Measurements from ENCODE around the gene FRMD4A. TPM values are rescaled to one million over a fixed set of nuclear protein-coding genes. Genes with fewer than 3 reads are reported as not detected.
"Not testable (repeated sequence)": the region's sequence is repeated elsewhere in the genome, so short reads cannot be mapped to it uniquely, and the experiment has no call there.

Gene FRMD4A
- polyA plus RNA-seq, 4 donors = 73.7 to 101 (median 85.3) TPM

GRCh38 chr10:14116837-14117236 lies 213.9 kb downstream of the FRMD4A start:
- no peak for DNase-seq (ENCODE audit: low read depth in 4 of 4, low spot score in 2 of 4)

DNA sequence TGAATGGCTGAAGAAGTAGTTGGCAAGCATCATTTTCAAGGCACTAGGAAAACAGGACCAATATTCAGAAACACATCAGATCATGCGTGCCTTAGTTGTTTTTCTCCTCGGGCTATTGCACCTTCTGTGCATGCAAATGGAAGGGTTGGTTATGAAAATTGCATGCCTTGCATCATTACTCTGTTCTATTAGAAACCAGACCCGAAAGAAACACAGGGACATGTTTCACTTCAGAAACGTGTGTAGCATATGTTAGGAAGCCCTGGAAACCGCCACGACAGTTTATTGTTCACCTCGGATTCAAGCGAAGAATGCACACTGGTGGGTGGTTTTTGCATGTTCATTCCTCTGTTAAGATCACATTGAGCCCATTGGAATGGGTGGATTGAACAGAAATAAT lies 214.7 kb downstream of the FRMD4A start:
- DNase-seq (ENCODE audit: low read depth in 4 of 4, low spot score in 2 of 4) = no peak

DNA sequence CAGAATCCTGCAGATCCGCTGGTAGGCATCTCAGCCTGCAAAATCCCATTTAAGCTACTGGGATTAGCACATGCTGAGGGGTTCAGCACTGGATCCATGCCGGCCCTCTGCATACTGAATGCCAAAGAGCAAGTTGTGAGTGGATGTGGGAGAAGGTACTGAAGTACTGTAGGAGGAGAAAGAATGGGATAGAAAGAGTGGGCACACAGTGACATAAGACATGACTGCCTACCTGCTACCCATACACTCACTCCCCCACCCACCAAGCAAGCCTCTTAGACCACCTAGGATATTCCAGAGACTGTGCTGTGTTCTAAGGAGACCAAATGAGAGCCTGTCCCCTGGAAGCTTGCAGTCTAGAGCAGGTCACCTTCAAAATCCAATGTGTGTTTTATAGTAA lies 215.9 kb downstream of the FRMD4A start:
- DNase-seq (ENCODE audit: low read depth in 4 of 4, low spot score in 2 of 4) = no peak

GRCh38 chr10:14112056-14112455 lies 218.7 kb downstream of the FRMD4A start:
- no peak for DNase-seq (ENCODE audit: low read depth in 4 of 4, low spot score in 2 of 4)

DNA sequence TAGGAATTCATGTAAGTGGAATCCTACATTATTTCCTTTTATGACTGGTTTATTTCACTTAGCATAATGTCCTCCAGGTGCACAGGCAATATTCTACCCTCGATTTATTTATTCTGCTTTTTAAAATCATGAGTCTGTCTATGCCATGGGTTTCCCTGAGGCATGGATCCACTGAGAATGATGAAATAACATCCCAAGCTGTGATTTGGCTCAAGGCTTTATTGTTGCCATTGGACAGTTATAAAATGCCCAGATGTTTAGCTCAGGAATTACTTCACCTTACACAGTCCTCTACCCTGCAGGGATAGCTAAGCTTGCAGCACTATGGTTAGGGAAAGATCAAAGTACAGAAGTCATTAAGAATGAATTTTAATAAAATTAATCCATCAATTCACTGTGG lies 219.5 kb downstream of the FRMD4A start:
- DNase-seq (ENCODE audit: low read depth in 4 of 4, low spot score in 2 of 4) = no peak

DNA sequence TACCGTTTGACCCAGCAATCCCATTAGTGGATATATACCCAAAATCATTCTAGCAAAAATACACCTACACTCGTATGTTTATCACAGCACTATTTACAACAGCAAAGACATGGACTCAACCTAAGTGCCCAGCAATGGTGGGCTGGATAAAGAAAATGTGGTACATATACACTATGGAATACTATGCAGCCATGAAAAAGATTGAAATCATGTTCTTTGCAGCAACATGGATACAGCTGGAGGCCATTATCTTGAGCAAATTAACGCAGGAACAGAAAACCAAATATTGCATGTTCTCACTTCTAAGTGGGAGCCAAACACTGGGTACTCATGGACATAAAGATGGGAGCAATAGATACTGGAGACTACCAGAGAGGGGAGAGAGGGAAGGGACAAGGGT lies 223.9 kb downstream of the FRMD4A start:
- no peak for DNase-seq (ENCODE audit: low read depth in 4 of 4, low spot score in 2 of 4)

- no peak for DNase-seq (ENCODE audit: low read depth in 4 of 4, low spot score in 2 of 4)
Measured at GRCh38 chr10:14102056-14102455, 228.7 kb downstream of the FRMD4A start.

DNA sequence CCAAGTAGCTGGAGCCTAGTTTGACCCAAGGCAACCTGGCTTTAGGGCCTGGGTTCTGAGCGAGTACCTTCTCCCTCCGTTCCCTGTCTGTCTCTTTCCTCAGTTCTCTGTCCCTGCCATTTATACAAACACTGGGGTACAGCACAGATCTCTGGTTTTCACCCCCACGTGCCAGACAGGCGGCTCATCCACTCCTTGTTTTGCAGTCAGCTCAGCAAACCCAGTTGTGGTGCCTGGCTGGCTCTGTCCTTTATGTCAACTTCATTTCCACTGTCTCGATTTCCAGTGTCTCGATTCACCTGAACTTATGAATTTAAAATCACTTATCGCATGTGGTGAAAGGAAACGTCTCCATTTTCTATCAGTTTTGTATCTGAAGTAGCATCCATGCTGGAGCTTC lies 230.8 kb downstream of the FRMD4A start:
- no peak for DNase-seq (ENCODE audit: low read depth in 4 of 4, low spot score in 2 of 4)

DNA sequence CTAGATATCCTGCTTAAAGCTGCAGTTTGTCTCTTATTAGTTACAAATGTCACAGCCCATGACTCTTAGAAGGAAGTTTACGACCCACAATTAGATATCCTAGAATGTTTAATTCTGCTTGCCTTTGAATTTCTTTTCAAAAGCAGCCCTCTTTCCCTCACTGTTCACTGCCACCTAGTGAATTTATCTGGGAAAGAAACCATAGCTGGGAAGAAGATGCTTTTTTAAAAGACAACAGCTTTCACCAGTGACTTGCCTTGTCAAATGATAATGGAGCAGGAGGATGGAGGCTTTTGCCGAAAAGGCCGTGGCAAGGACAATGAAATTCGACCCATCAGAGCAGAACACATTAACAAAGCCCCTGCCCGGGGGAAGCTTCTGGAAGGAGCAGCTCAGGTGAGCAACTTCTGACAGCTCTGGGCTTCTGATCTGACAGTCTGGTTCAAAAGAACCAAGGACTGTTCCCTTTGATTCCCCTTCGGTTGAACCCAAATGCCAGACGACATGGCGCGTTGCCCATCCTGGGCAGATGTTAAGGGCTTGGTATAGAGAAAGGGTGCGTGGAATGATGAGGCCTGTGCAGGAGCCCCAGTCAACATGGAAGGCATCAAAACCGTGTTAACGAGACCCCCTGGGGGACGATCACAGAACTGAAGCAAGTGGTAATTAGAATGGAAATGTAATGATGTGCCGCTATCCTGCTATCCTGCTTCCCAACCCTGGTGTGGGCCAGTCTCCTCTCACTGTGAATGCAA lies 236.8 kb downstream of the FRMD4A start:
- DNase-seq (ENCODE audit: low read depth in 4 of 4, low spot score in 2 of 4) = peak in 1 of 4 donors; percentile 32

- no peak for DNase-seq (ENCODE audit: low read depth in 4 of 4, low spot score in 2 of 4)
Measured at GRCh38 chr10:14092799-14093198, 237.9 kb downstream of the FRMD4A start.

DNA sequence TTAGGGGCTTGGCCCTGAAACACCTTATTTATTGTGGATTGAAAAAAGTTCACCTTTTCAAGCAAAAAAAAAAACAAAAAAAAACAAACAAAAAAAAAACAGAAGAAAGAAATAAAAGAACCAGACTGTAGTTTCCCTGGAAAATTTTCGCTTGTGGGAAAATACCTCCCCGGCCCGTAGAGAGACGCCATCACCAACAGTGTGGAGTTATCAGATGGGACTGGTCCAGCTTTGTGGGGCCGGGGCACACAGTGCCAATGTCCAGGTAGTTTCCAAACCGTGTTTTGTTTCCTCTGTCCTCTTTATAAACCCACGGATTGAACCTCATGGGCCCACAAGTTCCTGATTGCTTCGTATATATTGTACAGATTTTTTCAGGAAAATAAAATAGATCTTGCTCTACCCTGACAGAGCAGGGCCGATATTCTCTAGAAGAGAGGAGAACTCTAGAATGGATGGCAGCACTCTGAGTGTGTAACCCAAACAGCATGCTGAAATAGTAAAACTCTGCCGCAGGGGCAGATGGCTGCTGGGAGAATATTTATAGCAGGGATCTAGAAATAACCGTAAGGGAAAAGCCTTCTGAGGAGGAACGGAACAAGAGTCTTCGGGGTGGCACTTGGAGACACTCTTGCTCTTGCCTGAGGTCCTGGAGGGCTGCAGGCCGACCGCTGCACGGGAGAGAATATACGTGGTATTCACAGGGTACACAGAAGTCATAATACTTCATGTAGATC lies 241.0 kb downstream of the FRMD4A start:
- DNase-seq (ENCODE audit: low read depth in 4 of 4, low spot score in 2 of 4) = no peak

GRCh38 chr10:14087566-14087965 lies 243.2 kb downstream of the FRMD4A start:
- DNase-seq (ENCODE audit: low read depth in 4 of 4, low spot score in 2 of 4) = no peak

- DNase-seq (ENCODE audit: low read depth in 4 of 4, low spot score in 2 of 4) = no peak
Measured at GRCh38 chr10:14086596-14086995, 244.1 kb downstream of the FRMD4A start.

- DNase-seq (ENCODE audit: low read depth in 4 of 4, low spot score in 2 of 4) = no peak
Measured at GRCh38 chr10:14084875-14085274, 245.8 kb downstream of the FRMD4A start.

DNA sequence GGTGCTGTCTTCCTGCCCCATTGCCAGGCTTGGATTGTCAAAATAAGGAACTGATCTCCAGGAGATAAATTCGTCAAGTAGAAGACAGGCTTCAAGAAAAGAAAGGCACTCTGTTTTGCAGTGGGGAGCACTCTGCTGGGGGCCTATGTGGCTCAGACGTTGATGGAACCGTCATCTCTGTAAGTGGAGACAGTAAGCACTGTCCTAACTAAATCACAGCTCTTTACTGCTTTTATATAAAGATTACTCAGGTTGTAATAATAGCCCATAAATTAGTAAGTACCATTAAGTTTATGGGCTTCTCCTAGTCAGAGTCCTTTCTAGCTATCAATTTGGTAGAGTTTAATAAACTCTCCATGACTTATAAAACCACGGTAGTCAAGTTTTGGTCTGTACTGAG lies 249.9 kb downstream of the FRMD4A start:
- no peak for DNase-seq (ENCODE audit: low read depth in 4 of 4, low spot score in 2 of 4)

DNA sequence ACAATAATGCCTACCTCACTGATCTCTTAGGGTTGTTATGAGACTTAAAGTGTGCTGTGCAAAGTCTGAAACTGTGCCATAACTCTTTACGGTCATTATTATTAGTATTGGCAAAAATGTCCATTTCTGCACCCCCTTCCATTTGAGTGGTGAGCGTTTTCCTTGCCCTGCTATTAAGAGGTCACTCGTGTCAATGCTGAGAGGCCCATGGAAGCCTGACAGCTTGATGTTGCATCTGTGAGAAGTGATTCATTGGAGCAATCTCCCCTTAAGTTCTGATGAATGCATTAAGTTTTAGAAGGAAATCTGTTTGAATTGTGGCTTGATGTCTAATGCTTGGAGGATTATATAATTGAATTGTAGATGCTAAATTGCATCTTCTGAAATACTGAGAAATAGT lies 253.3 kb downstream of the FRMD4A start:
- no peak for DNase-seq (ENCODE audit: low read depth in 4 of 4, low spot score in 2 of 4)

DNA sequence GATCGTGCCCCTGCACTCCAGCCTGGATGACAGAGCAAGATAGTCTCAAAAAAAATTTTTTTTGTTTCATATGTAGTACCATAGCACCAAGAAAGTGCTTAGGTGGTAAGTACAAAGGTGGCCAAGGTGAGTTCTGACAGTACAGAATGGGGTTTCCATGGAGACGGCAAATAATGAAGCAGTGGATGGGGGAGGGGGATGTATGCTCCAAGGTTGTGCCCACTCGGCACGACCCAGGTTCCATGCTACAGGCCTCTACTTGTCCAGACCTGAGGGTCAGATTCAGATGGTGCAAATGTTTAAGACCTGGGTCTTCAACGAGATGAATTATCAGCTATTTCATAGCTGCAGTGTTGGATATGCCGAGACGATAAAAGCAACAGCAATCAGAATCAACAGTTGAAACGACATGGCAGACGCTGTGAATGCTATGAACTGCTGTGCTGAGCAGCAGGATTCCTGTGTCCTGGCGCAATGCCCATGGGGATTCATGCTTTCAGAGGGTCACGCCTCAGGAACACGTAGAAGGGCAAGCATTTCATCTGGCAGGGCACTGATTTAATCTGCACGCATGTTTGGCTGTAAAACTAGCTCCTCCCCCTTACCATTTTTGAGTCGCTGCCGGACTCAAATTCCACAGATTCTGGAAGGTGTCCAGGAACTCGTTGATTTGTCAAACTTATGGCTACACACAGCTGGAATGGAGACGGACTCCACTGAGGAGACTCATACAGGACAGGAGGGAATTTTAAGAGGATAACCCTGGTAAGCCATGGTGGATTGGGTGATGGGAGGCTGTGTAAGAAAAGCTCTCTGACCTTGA lies 256.5 kb downstream of the FRMD4A start:
- DNase-seq (ENCODE audit: low read depth in 4 of 4, low spot score in 2 of 4) = peak; percentile 68 to 91 (median 85)

GRCh38 chr10:14072541-14072940 lies 258.2 kb downstream of the FRMD4A start:
- no peak for DNase-seq (ENCODE audit: low read depth in 4 of 4, low spot score in 2 of 4)

- no peak for DNase-seq (ENCODE audit: low read depth in 4 of 4, low spot score in 2 of 4)
Measured at GRCh38 chr10:14071956-14072355, 258.8 kb downstream of the FRMD4A start.

- no peak for DNase-seq (ENCODE audit: low read depth in 4 of 4, low spot score in 2 of 4)
Measured at GRCh38 chr10:14068601-14069250, 262.0 kb downstream of the FRMD4A start.

DNA sequence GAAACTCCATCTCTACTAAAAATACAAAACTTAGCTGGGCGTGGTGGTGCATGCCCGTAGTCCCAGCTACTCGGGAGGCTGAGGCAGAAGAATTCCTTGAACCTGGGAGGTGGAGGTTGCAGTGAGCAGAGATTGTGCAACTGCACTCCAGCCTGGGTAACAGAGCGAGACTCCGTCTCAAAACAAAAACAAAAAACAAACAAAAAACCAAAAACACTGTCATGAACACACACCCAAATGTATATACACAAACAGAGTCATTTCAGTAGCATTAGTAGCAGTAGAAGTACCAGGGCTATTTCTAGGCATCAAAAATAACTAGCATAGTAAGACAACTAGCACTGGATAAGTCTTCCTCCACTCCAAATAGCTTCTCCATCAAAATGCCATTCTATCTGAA lies 263.1 kb downstream of the FRMD4A start:
- not testable (repeated sequence) for DNase-seq (ENCODE audit: low read depth in 4 of 4, low spot score in 2 of 4)
